H9 (cell line): ENCODE measurements around the gene GALNT13. TPM values are rescaled to one million over a fixed set of nuclear protein-coding genes. Genes with fewer than 3 reads are reported as not detected.

ENCODE experiments used
- DNase-seq: peaks from one replicate; pipeline ENCODE4 v3.0.0-alpha.2; 2017
- H2AFZ ChIP-seq: one replicate; pipeline ENCODE4 v1.6.1; 2013; ENCODE audit warnings: mild to moderate bottlenecking, low read length, control low read depth, moderate library complexity
- H2AK5ac ChIP-seq: 2 replicates; pipeline ENCODE4 v1.6.1; 2013; ENCODE audit warnings: low read length, control low read depth, mixed read lengths; ENCODE audit not compliant: insufficient read length
- H2BK120ac ChIP-seq: one replicate; pipeline ENCODE4 v1.6.1; 2013; ENCODE audit warnings: low read depth, mild to moderate bottlenecking, low read length, control low read depth, inconsistent platforms; ENCODE audit not compliant: poor library complexity, severe bottlenecking
- H2BK12ac ChIP-seq: 2 replicates; pipeline ENCODE4 v1.6.1; 2013; ENCODE audit warnings: low read length, control low read depth, mixed read lengths, low read depth; ENCODE audit not compliant: insufficient read length
- H2BK15ac ChIP-seq: 2 replicates; pipeline ENCODE4 v1.6.1; 2013; ENCODE audit warnings: low read depth, low read length, control low read depth
- H2BK20ac ChIP-seq: one replicate; pipeline ENCODE4 v1.6.1; 2013; ENCODE audit warnings: low read depth, mild to moderate bottlenecking, low read length, control low read depth, inconsistent platforms; ENCODE audit not compliant: poor library complexity, severe bottlenecking
- H2BK5ac ChIP-seq: 2 replicates; pipeline ENCODE4 v1.6.1; 2013; ENCODE audit warnings: low read length, control low read depth, mixed read lengths; ENCODE audit not compliant: insufficient read length
- H3K14ac ChIP-seq: 2 replicates; pipeline ENCODE4 v1.6.1; 2013; ENCODE audit warnings: low read length, control low read depth; ENCODE audit not compliant: insufficient read depth
- H3K18ac ChIP-seq: 2 replicates; pipeline ENCODE4 v1.6.1; 2013; ENCODE audit warnings: low read depth, mild to moderate bottlenecking, mixed read lengths, low read length, control low read depth; ENCODE audit not compliant: insufficient read length
- H3K23ac ChIP-seq: 2 replicates; pipeline ENCODE4 v1.6.1; 2013; ENCODE audit warnings: low read length, control low read depth, mixed read lengths, low read depth; ENCODE audit not compliant: insufficient read length
- H3K23me2 ChIP-seq: 2 replicates; pipeline ENCODE4 v1.6.1; 2013; ENCODE audit warnings: low read depth, mild to moderate bottlenecking, mixed read lengths, low read length, control low read depth; ENCODE audit not compliant: insufficient read length, poor library complexity, severe bottlenecking
- H3K27ac ChIP-seq: 2 replicates; pipeline ENCODE4 v1.5.1; 2013; ENCODE audit warnings: low read length, control low read depth, mixed read lengths, low read depth; ENCODE audit not compliant: insufficient read length
- H3K27me3 ChIP-seq: 2 replicates; pipeline ENCODE4 v1.6.1; 2013; ENCODE audit warnings: low read length, control low read depth, inconsistent platforms; ENCODE audit not compliant: insufficient read depth
- H3K4ac ChIP-seq: 2 replicates; pipeline ENCODE4 v1.6.1; 2013; ENCODE audit warnings: low read depth, mild to moderate bottlenecking, control low read depth, inconsistent platforms, low read length, moderate library complexity
- H3K4me1 ChIP-seq: 2 replicates; pipeline ENCODE4 v1.6.1; 2013; ENCODE audit warnings: low read length, control low read depth, inconsistent platforms; ENCODE audit not compliant: insufficient read depth
- H3K4me2 ChIP-seq: 2 replicates; pipeline ENCODE4 v1.6.1; 2013; ENCODE audit warnings: low read length, control low read depth, mixed read lengths; ENCODE audit not compliant: insufficient read length, insufficient read depth
- H3K56ac ChIP-seq: 2 replicates; pipeline ENCODE4 v1.6.1; 2013; ENCODE audit warnings: low read depth, mild to moderate bottlenecking, mixed read lengths, low read length, control low read depth; ENCODE audit not compliant: insufficient read length
- H3K79me1 ChIP-seq: 2 replicates; pipeline ENCODE4 v1.6.1; 2013; ENCODE audit warnings: low read depth, mild to moderate bottlenecking, moderate library complexity, low read length, control low read depth, inconsistent platforms; ENCODE audit not compliant: insufficient read depth, poor library complexity, severe bottlenecking
- H3K79me2 ChIP-seq: 2 replicates; pipeline ENCODE4 v1.6.1; 2013; ENCODE audit warnings: low read length, control low read depth, inconsistent platforms; ENCODE audit not compliant: insufficient read depth
- H3K9ac ChIP-seq: 2 replicates; pipeline ENCODE4 v1.6.1; 2013; ENCODE audit warnings: low read length, control low read depth, mixed read lengths; ENCODE audit not compliant: insufficient read length; ENCODE audit errors: extremely low read depth
- H3K9me3 ChIP-seq: one replicate; pipeline ENCODE4 v1.6.1; 2013; ENCODE audit warnings: low read depth, low read length, inconsistent platforms; ENCODE audit not compliant: control insufficient read depth
- H3T11ph ChIP-seq: one replicate; pipeline ENCODE4 v1.6.1; 2013; ENCODE audit warnings: mild to moderate bottlenecking, low read length, control low read depth, inconsistent platforms
- H4K20me1 ChIP-seq: one replicate; pipeline ENCODE4 v1.6.1; 2013; ENCODE audit not compliant: control insufficient read depth, insufficient read length, insufficient read depth
- H4K5ac ChIP-seq: 2 replicates; pipeline ENCODE4 v1.6.1; 2013; ENCODE audit warnings: low read depth, mild to moderate bottlenecking, mixed read lengths, low read length, control low read depth; ENCODE audit not compliant: insufficient read length
- H4K8ac ChIP-seq: replicated peaks from 2 replicates; pipeline ENCODE4 v1.6.1; 2013; ENCODE audit warnings: low read length, control low read depth, mixed read lengths, low read depth; ENCODE audit not compliant: insufficient read length
- H4K91ac ChIP-seq: 2 replicates; pipeline ENCODE4 v1.6.1; 2013; ENCODE audit warnings: low read depth, mild to moderate bottlenecking, moderate library complexity, mixed read lengths, low read length, control low read depth; ENCODE audit not compliant: insufficient read length
- H3K27ac Mint-ChIP-seq, 3 experiments: 2 replicates in 2 of 3; 3 replicates in 1 of 3; pipeline ENCODE4 v1.8.0; 2020 to 2021; ENCODE audit warnings: mixed read lengths in 3 of 3, mild to moderate bottlenecking in 1 of 3, moderate library complexity in 1 of 3
- H3K27me3 Mint-ChIP-seq: 2 replicates; pipeline ENCODE4 v1.8.0; 2021; ENCODE audit warnings: low read depth, mild to moderate bottlenecking, moderate library complexity, mixed read lengths
- H3K36me3 Mint-ChIP-seq, 3 experiments: 2 replicates in 2 of 3; 3 replicates in 1 of 3; pipeline ENCODE4 v1.8.0; 2020 to 2021; ENCODE audit warnings: low read depth in 3 of 3, mixed read lengths in 3 of 3; ENCODE audit not compliant: insufficient read depth in 1 of 3
- H3K4me1 Mint-ChIP-seq, 2 experiments: 2 replicates each; pipeline ENCODE4 v1.8.0; 2020; ENCODE audit warnings: mixed read lengths in 2 of 2
- H3K4me3 Mint-ChIP-seq, 2 experiments: 2 replicates in 1 of 2; 3 replicates in 1 of 2; pipeline ENCODE4 v1.8.0; 2020 to 2021; ENCODE audit warnings: mild to moderate bottlenecking in 2 of 2, mixed read lengths in 2 of 2, moderate library complexity in 1 of 2
- H3K9me3 Mint-ChIP-seq, 2 experiments: 2 replicates in 1 of 2; 3 replicates in 1 of 2; pipeline ENCODE4 v1.8.0; 2020; ENCODE audit warnings: mild to moderate bottlenecking in 2 of 2, mixed read lengths in 2 of 2, moderate library complexity in 1 of 2
- CTCF ChIP-seq: fragments of 200-600 bp; sonication (generic); conservative IDR thresholded peaks from 3 replicates; pipeline ENCODE4 v1.8.0; 2021; ENCODE audit warnings: antibody characterized with exemption, mild to moderate bottlenecking
- total RNA-seq: library from RNA; stranded (reverse); gene quantifications from 2 replicates; pipeline ENCODE4 v1.2.1, GENCODE V29; 2021

The GALNT13 gene
- total RNA-seq, 1 experiment from 2014 or later: 6.6 TPM

- Histone ChIP-seq H3K79me1 (no peaks in the 10 kb centered on the region), H2BK5ac (no peak overlapping the region), H2AK5ac (no peak overlapping the region), H4K20me1 (no peaks in the 10 kb centered on the region), H3K4me1 (no peaks in the 10 kb centered on the region), H3K14ac (no peak overlapping the region), H4K91ac (no peak overlapping the region), H2AFZ (no peak overlapping the region), H3K18ac (no peak overlapping the region), H3T11ph (no peak overlapping the region), H3K4me2 (no peak overlapping the region), H4K8ac (no peak overlapping the region), H2BK120ac (no peak overlapping the region), H3K4ac (no peak overlapping the region), H3K9ac (no peak overlapping the region), H3K27me3 (no peaks in the 10 kb centered on the region), H4K5ac (no peak overlapping the region), H3K56ac (no peak overlapping the region), H2BK15ac (no peak overlapping the region), H3K27ac (no peak overlapping the region), H2BK20ac (no peak overlapping the region), H3K9me3 (no peaks in the 10 kb centered on the region), H3K23me2 (no peaks in the 10 kb centered on the region), H2BK12ac (no peak overlapping the region), H3K23ac (no peak overlapping the region), H3K79me2 (no peaks in the 10 kb centered on the region)
- Mint-ChIP-seq H3K4me3 (no peak overlapping the region), H3K27ac (no peak overlapping the region), H3K4me1 (no peaks in the 10 kb centered on the region), H3K9me3 (peaks cover 0 to 4% of the 10 kb centered on the region in 2 experiments; a peak in 2 of 5 replicates), H3K36me3 (peaks cover 3 to 10% (median 6%) of the 10 kb centered on the region in 3 experiments), H3K27me3 (no peaks in the 10 kb centered on the region)
- DNase-seq: no peak
- TF ChIP-seq CTCF: no peak
Measured at GRCh38 chr2:154293864-154294263, 422.1 kb downstream of the GALNT13 start.
